ENCODE results near the gene PPIL1. TPM values are rescaled to one million over a fixed set of nuclear protein-coding genes. Genes with fewer than 3 reads are reported as not detected.

The PPIL1 gene
- total and polyA plus RNA-seq, 2 of the 8 experiments (the other 6 are each of a cell fraction or from before 2014, with no cell fraction given) = 83.7 to 86.5 TPM

DNA sequence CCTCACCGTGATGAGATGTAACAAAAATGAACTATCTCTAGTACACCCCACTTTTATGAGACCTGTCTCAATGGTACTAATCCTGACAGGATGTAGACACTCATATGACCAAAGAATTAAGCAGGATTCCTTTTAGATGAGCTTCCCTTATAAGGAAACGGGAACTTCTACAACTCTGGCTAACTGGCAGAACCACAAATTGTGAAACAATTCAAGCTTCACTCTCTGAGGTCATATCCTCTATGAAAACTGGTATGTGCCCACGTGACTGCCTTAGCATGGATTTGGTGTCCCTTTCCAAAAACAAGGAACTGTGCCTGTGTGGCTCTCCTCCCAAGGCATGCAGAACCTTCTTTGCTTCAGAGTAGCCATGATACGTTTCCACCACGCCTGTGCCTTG, 21.3 kb downstream of the PPIL1 start:
- Histone ChIP-seq H3K79me1 (ENCODE audit: low read depth, low read length) (peaks cover 5% of the 10 kb centered on the region; the same call in 1 of the 2 replicates), H3K36me3 (ENCODE audit: control insufficient read depth in 2 of 4, insufficient read depth in 4 of 4, low read length in 3 of 4) (peaks cover 9 to 44% (median 18%) of the 10 kb centered on the region in 4 experiments; a peak in 7 of 8 replicates), H3K23ac (ENCODE audit: insufficient read length) (no peak overlapping the region), H3K56ac (replicated peaks; ENCODE audit: insufficient read length, low read depth, low read length) (no peak overlapping the region), H3K4ac (replicated peaks; ENCODE audit: insufficient read length, low read depth, low read length) (no peak overlapping the region), H2BK12ac (ENCODE audit: low read depth, low read length) (no peak overlapping the region), H3K23me2 (ENCODE audit: low read depth, low read length) (peaks cover 5% of the 10 kb centered on the region), H2BK15ac (ENCODE audit: low read length) (no peak overlapping the region), H4K91ac (replicated peaks; ENCODE audit: insufficient read length, low read length) (no peak overlapping the region), H2AK5ac (ENCODE audit: low read depth, low read length) (no peak overlapping the region), H4K20me1 (replicated peaks in 1 of 2; ENCODE audit: control insufficient read depth in 1 of 2, insufficient read depth in 2 of 2, low read length in 2 of 2) (no peaks in the 10 kb centered on the region), H3K18ac (ENCODE audit: extremely low read depth, low read length) (no peak overlapping the region), H3K4me2 (ENCODE audit: insufficient read depth in 1 of 2, low read depth in 2 of 2, low read length in 2 of 2) (no peak overlapping the region), H3K9ac (replicated peaks in 1 of 4; ENCODE audit: extremely low read depth in 1 of 4, low read depth in 3 of 4, low read length in 3 of 4) (no peak overlapping the region), H3K27me3 (replicated peaks in 1 of 4; ENCODE audit: control insufficient read depth in 3 of 4, extremely low read depth in 1 of 4, insufficient read depth in 3 of 4, low read length in 3 of 4) (peaks cover 0 to 5% (median 0%) of the 10 kb centered on the region in 4 experiments; a peak in 1 of 7 replicates), H3K4me1 (replicated peaks in 1 of 4; ENCODE audit: control insufficient read depth in 3 of 4, insufficient read depth in 4 of 4, low read length in 3 of 4) (peaks cover 5 to 15% (median 8%) of the 10 kb centered on the region in 4 experiments), H2BK5ac (ENCODE audit: low read depth, low read length) (no peak overlapping the region), H4K5ac (ENCODE audit: insufficient read length, low read depth, low read length) (no peak overlapping the region), H3K27ac (ENCODE audit: low read depth, low read length) (no peak overlapping the region), H3K14ac (ENCODE audit: insufficient read length) (no peak overlapping the region), H2BK20ac (ENCODE audit: low read length) (no peak overlapping the region), H3K4me3 (ENCODE audit: extremely low read depth in 1 of 4, insufficient read depth in 2 of 4, low read depth in 3 of 4, low read length in 4 of 4) (no peak overlapping the region), H3K79me2 (ENCODE audit: control insufficient read depth in 1 of 2, insufficient read depth in 2 of 2, low read length in 2 of 2) (peaks cover 3 to 11% of the 10 kb centered on the region in 2 experiments; a peak in 2 of 4 replicates), H2BK120ac (replicated peaks; ENCODE audit: low read depth, low read length) (no peak overlapping the region), H4K8ac (ENCODE audit: extremely low read depth, insufficient read depth, low read length) (no peak overlapping the region), H3K9me3 (ENCODE audit: insufficient read depth in 2 of 2, low read depth in 1 of 2, low read length in 1 of 2) (peaks cover 0 to 3% of the 10 kb centered on the region in 2 experiments; a peak in 2 of 4 replicates), H2AFZ (ENCODE audit: low read length) (no peak overlapping the region)
- ChIA-PET CTCF (ENCODE audit: partially characterized antibody) (interaction anchor here (0.6 to 13.7 kb wide), 10 partner anchors 9 to 83 kb away, joined by 3 to 293 read pairs (median 78); partner anchors contain the start of gene PPIL1), POLR2A (ENCODE audit: partially characterized antibody) (interaction anchor here (1.0 to 1.8 kb wide), 4 partner anchors 11 to 71 kb away, joined by 3 to 7 read pairs (median 3); partner anchors contain the start of gene PPIL1)
- no peak for FAIRE-seq
- no peak for DNase-seq (ENCODE audit: low read depth in 1 of 2, low spot score in 2 of 2)
- WGBS, 2 experiments (ENCODE audit: extremely low coverage in 1 of 2, insufficient coverage in 1 of 2, insufficient read length in 1 of 2, insufficient replicate concordance in 2 of 2, low coverage in 1 of 2, low lambda C conversion rate in 2 of 2, missing lambda C conversion rate in 1 of 2) = 81% methylated on average over 5 of the region's 5 CpGs; no CpG with 5 or more reads in 1 of the 2 experiments
- no peak for TF ChIP-seq EZH2 (IDR thresholded peaks at IDR 0.05; ENCODE audit: low read depth, low read length, severe bottlenecking)
- TF ChIP-seq NRF1 (IDR thresholded peaks at IDR 0.05; ENCODE audit: low read depth, low read length) = no peak
- TF ChIP-seq TAF7 (optimal IDR thresholded peaks at IDR 0.05; ENCODE audit: borderline replicate concordance, low read depth, low read length) = no peak
- no peak for TF ChIP-seq CREB1 (IDR thresholded peaks at IDR 0.05)
- no peak for TF ChIP-seq CHD2 (IDR thresholded peaks at IDR 0.05; ENCODE audit: low read length)
- no peak for TF ChIP-seq SIRT6 (IDR thresholded peaks at IDR 0.05; ENCODE audit: low read length)
- TF ChIP-seq TCF12 (IDR thresholded peaks at IDR 0.05; ENCODE audit: low read depth, low read length) = no peak
- no peak for TF ChIP-seq ZNF274 (IDR thresholded peaks at IDR 0.05; ENCODE audit: borderline replicate concordance, extremely low read depth, low read length)
- no peak for TF ChIP-seq SUZ12 (IDR thresholded peaks at IDR 0.05; ENCODE audit: low read length)
- no peak for TF ChIP-seq EGR1 (IDR thresholded peaks at IDR 0.05; ENCODE audit: borderline replicate concordance, low read depth, low read length)
- no peak for TF ChIP-seq JUN (IDR thresholded peaks at IDR 0.05; ENCODE audit: low read depth, low read length)
- TF ChIP-seq RNF2 (IDR thresholded peaks at IDR 0.05; ENCODE audit: borderline replicate concordance, low read depth, low read length, missing control alignments, poor library complexity, severe bottlenecking) = no peak
- TF ChIP-seq SP1 (IDR thresholded peaks at IDR 0.05; ENCODE audit: low read depth, low read length) = no peak
- TF ChIP-seq, protein P1, sequence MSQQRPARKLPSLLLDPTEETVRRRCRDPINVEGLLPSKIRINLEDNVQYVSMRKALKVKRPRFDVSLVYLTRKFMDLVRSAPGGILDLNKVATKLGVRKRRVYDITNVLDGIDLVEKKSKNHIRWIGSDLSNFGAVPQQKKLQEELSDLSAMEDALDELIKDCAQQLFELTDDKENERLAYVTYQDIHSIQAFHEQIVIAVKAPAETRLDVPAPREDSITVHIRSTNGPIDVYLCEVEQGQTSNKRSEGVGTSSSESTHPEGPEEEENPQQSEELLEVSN (IDR thresholded peaks at IDR 0.05) = no peak
